GM21515 (cell line): Measurements from ENCODE around the gene HIPK1.
"Not testable (repeated sequence)": the region's sequence is repeated elsewhere in the genome, so short reads cannot be mapped to it uniquely, and the experiment has no call there.

Source experiments
- ATAC-seq: cut with Tn5 transposase; IDR thresholded peaks from one replicate; pipeline ENCODE4 v1.9.1; 2021; ENCODE audit not compliant: unreplicated experiment

HIPK1 gene

GRCh38 chr1:113943028-113943811 lies 14.1 kb downstream of the HIPK1 start:
- no peak for ATAC-seq

- no peak for ATAC-seq
These were observed 16.2 kb downstream of the HIPK1 start for GRCh38 chr1:113945329-113945728.

DNA sequence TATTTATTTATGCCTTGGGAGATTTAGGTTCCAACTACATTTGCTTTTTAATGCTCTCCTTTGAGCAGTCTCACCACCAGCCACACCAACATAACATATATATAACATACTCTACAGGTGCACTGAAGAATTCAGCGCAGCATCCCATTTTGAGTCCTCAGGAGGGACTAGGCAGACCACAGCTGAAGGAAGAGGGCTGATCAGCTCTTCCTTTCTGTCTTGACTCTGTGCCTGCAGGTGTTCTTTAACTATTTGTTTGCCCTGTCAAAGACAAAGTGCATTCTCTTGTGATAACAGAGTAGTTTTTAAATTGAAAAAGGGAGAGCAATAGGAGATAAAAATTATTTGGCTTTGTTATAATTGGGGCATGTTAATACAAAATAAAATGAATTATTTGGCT lies 17.0 kb downstream of the HIPK1 start:
- no peak for ATAC-seq

GRCh38 chr1:113946678-113947387 lies 17.7 kb downstream of the HIPK1 start:
- no peak for ATAC-seq

GRCh38 chr1:113947388-113948107 lies 18.4 kb downstream of the HIPK1 start:
- no peak for ATAC-seq

DNA sequence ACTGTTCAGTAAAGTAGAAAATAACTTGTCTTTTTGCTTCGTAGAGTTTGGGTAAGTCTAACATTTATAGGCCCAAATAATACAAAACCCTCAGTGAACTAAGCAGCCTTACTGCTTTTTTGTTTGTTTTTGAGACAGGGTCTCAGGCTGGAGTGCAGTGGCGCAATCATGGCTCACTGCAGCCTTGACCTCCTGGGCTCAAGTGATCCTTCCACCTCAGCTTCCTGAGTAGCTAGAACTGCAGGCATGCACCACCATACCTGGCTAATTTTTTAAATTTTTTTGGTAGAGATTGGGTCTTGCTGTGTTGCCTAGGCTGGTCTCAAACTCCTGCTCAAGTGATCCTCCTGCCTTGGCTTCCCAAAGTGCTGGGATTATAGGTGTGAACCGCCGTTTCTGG lies 19.0 kb downstream of the HIPK1 start:
- ATAC-seq: not testable (repeated sequence)

GRCh38 chr1:113949007-113949406 lies 19.9 kb downstream of the HIPK1 start:
- ATAC-seq: no peak

GRCh38 chr1:113950908-113951307 lies 21.8 kb downstream of the HIPK1 start:
- ATAC-seq: no peak

GRCh38 chr1:113951719-113952118 lies 22.6 kb downstream of the HIPK1 start:
- ATAC-seq: no peak

DNA sequence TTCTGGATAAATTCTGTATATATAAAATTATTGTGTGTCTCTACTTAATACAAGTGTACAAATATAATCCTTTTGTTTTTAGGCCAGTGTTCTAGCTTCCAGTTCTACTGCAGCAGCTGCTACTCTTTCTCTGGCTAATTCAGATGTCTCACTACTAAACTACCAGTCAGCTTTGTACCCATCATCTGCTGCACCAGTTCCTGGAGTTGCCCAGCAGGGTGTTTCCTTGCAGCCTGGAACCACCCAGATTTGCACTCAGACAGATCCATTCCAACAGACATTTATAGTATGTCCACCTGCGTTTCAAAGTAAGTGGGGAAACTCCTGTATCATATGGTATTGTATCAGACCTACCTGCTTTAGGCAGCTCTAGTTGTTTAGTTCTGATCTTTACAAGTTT lies 28.9 kb downstream of the HIPK1 start:
- ATAC-seq: no peak

DNA sequence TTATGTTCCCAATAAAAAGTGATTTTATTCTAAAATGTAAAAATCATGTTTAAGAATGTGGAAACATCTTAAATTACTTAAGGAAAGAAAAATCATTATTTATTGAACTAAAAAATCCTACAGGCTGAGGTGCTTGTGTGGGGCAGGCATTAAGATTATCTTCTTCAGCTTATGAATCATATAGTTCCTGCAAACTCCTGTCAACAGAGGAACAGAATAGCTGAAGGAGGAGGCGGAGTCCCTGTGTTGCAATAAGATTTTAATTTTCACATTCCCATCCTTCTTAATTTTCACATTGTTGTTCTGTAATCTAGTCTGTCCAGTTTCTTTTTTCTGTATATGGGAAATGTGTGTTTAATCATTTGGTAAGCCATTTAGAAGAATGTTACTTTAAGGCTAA lies 29.6 kb downstream of the HIPK1 start:
- no peak for ATAC-seq

DNA sequence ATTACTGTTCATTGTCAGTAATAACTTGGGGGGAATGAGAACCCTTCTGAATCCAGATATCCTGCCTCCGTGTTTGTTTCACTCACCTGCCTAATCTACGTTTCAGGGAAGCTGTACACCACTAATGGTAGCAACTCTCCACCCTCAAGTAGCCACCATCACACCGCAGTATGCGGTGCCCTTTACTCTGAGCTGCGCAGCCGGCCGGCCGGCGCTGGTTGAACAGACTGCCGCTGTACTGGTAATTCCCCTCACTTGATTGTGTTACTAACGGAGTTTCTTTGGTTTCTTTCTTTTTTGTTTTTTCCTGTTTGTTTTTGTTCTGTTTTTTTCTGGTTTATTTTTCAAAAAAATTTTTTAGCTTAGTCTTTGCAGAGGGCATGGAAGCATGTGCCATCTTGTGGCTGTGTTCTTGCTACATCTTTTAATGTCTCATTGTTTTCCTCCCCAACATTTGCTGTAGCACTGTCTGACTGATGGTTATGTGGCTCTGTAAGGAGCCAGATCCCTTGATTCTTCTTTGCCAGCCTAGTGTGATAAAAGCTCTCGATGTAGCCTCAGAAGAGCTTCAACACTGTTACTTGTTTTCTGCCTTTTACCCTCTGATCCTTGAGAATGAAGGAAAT lies 34.3 kb downstream of the HIPK1 start:
- no peak for ATAC-seq

GRCh38 chr1:113965703-113966412 lies 36.7 kb downstream of the HIPK1 start:
- no peak for ATAC-seq

DNA sequence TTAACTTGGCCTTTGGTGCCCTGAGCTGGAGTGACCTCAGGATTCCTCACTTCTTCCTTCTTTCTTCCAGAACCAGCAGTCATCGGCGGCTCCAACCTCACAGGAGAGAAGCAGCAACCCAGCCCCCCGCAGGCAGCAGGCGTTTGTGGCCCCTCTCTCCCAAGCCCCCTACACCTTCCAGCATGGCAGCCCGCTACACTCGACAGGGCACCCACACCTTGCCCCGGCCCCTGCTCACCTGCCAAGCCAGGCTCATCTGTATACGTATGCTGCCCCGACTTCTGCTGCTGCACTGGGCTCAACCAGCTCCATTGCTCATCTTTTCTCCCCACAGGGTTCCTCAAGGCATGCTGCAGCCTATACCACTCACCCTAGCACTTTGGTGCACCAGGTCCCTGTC lies 43.8 kb downstream of the HIPK1 start:
- no peak for ATAC-seq

GRCh38 chr1:113975211-113975895 lies 46.2 kb downstream of the HIPK1 start:
- no peak for ATAC-seq

DNA sequence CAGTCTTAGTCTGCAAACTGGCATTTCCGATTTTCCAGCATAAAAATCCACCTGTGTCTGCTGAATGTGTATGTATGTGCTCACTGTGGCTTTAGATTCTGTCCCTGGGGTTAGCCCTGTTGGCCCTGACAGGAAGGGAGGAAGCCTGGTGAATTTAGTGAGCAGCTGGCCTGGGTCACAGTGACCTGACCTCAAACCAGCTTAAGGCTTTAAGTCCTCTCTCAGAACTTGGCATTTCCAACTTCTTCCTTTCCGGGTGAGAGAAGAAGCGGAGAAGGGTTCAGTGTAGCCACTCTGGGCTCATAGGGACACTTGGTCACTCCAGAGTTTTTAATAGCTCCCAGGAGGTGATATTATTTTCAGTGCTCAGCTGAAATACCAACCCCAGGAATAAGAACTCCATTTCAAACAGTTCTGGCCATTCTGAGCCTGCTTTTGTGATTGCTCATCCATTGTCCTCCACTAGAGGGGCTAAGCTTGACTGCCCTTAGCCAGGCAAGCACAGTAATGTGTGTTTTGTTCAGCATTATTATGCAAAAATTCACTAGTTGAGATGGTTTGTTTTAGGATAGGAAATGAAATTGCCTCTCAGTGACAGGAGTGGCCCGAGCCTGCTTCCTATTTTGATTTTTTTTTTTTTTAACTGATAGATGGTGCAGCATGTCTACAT lies 47.6 kb downstream of the HIPK1 start:
- ATAC-seq: no peak

DNA sequence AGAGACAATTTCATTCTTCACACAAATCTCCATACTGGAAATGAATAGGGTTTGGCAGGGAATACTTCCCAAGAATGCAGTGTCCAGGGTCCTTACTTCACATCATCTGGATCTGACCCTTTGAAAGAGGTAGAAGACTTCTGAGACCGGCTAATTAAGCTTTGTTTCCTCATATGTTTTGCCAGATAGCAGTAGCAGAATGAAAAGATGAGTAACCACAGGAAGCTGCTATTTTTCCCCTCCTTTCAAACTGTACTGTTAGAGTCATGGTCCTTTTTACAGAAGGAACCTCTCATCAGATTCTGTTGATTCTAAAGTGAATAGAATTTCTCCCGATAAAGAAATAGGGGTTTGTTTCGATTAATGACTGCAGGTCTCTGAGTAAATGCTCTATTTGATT lies 48.8 kb downstream of the HIPK1 start:
- no peak for ATAC-seq

DNA sequence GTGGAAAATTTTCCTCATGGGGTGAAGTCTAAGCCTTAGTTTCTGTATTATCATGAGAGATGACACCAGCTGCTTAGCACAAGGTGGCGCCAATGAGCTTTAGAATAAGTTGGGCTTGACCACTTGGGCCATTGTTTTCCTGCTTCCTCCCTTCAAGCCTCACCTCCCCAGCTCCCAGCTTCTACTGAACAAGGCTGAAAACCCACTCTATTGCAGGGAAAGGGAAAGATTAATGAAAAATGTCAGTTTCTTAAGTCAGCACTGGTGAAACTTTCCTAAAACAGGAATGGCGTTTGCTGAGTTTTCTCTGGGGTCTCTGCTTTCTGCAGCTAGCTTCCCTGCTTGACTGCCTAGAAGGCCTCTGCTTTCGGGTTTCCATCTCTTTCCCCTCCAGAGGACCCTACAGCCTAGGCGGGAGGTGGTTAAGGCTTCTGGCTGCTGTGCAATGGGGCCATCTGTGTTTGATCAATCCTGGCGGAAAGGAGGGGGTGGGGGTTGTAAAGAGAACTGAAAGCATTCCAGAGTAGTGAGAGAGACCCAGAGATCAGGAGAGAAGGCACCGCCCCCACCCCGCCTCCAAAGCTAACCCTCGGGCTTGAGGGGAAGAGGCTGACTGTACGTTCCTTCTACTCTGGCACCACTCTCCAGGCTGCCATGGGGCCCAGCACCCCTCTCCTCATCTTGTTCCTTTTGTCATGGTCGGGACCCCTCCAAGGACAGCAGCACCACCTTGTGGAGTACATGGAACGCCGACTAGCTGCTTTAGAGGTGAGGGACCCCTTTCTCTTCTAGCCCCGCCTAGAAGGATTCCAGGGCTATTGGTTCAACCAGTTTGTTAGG lies 50.0 kb downstream of the HIPK1 start, which contains the start of gene OLFML3:
Gene OLFML3, plus strand, starts transcription at position 612 of the 840 bp plus-strand sequence. Its CDS starts 43 bp downstream, at position 655.
- no peak for ATAC-seq

- no peak for ATAC-seq
These were observed 51.0 kb downstream of the HIPK1 start for GRCh38 chr1:113980110-113980509.
